GM12878 (cell line): ENCODE data around the gene BTNL8.

Experiments used
- BACH1 ChIP-seq: fragments of 450-650 bp; IDR thresholded peaks from 2 replicates; pipeline ENCODE4 v1.6.1; 2017; ENCODE audit warnings: mild to moderate bottlenecking, borderline replicate concordance
- CBX5 ChIP-seq: sonication (generic); IDR thresholded peaks from 2 replicates; pipeline ENCODE4 v1.6.1; 2016; ENCODE audit warnings: low read depth, moderate library complexity, mild to moderate bottlenecking, inconsistent platforms
- CTCF ChIP-seq, 3 experiments: IDR thresholded peaks in 2 of 3; conservative IDR thresholded peaks in 1 of 3; 2 replicates each; pipeline ENCODE4 v1.5.1; 2011; ENCODE audit warnings: low read depth in 3 of 3, low read length in 3 of 3, mild to moderate bottlenecking in 3 of 3, control low read depth in 2 of 3, moderate library complexity in 2 of 3, inconsistent platforms in 1 of 3, mixed read lengths in 1 of 3; ENCODE audit not compliant: control insufficient read depth in 2 of 3, insufficient read depth in 1 of 3; ENCODE audit errors: extremely low read depth in 1 of 3
- E4F1 ChIP-seq: fragments of 450-650 bp; IDR thresholded peaks from 2 replicates; pipeline ENCODE4 v1.6.1; 2018; ENCODE audit warnings: borderline replicate concordance, mild to moderate bottlenecking; ENCODE audit not compliant: partially characterized antibody
- ESRRA ChIP-seq: IDR thresholded peaks from 2 replicates; pipeline ENCODE4 v1.6.1; 2012; ENCODE audit warnings: mild to moderate bottlenecking, low read length, improper control_type of control experiment
- POLR2A ChIP-seq: IDR thresholded peaks from 2 replicates; pipeline ENCODE4 v1.6.1; 2011; ENCODE audit warnings: low read depth, mild to moderate bottlenecking, low read length
- POLR2AphosphoS5 ChIP-seq: IDR thresholded peaks from 2 replicates; pipeline ENCODE4 v1.6.1; 2011; ENCODE audit warnings: mild to moderate bottlenecking, low read length, inconsistent platforms

GRCh38 chr5:180935203-180935602 is 36.2 kb downstream of the BTNL8 start:
- TF ChIP-seq POLR2A (no peak), CTCF (IDR thresholded peaks at IDR 0.05 in 2 of 3, conservative IDR thresholded peaks at IDR 0.05 in 1 of 3; ENCODE audit: control insufficient read depth in 2 of 3, extremely low read depth in 1 of 3, insufficient read depth in 1 of 3, low read depth in 3 of 3, low read length in 3 of 3) (no peak), BACH1 (no peak), ESRRA (no peak), E4F1 (no peak), POLR2AphosphoS5 (no peak), CBX5 (no peak)
